Vagina (tissue), 2 donors: Measurements from ENCODE around the gene ZNF12.
"Not testable (repeated sequence)": the region's sequence is repeated elsewhere in the genome, so short reads cannot be mapped to it uniquely, and the experiment has no call there.

ENCODE experiments used
- CTCF ChIP-seq, 3 experiments: fragments of 450-650 bp in 2 of 3; fragments of 200-600 bp in 1 of 3; sonication (generic) in 1 of 3; IDR thresholded peaks; one replicate each; pipeline ENCODE4 v1.5.1; 2017 to 2019; ENCODE audit warnings: antibody characterized with exemption in 3 of 3, mild to moderate bottlenecking in 2 of 3, moderate library complexity in 2 of 3
- POLR2AphosphoS5 ChIP-seq, 2 donors: sonication (generic); formaldehyde crosslinking; IDR thresholded peaks; one replicate each; pipeline ENCODE4 v1.9.0; 2017; ENCODE audit warnings: antibody characterized with exemption in 2 of 2, mild to moderate bottlenecking in 2 of 2, low read depth in 1 of 2; ENCODE audit not compliant: insufficient read depth in 1 of 2

- TF ChIP-seq CTCF (IDR thresholded peaks at IDR 0.05); POLR2AphosphoS5 (IDR thresholded peaks at IDR 0.05; ENCODE audit: insufficient read depth in 1 of 2, low read depth in 1 of 2): not testable (repeated sequence)
Measured at GRCh38 chr7:6738415-6738814, 31.7 kb upstream of the ZNF12 start.
